Smooth muscle cell (in vitro differentiated cells): ENCODE results near the gene FBXW4. TPM values are rescaled to one million over a fixed set of nuclear protein-coding genes. Genes with fewer than 3 reads are reported as not detected.

ENCODE experiments used
- DNase-seq: peaks from one replicate; lab custom pipeline; 2025; ENCODE audit not compliant: unreplicated experiment; lab: John Stamatoyannopoulos, UW
- H2AFZ ChIP-seq: fragments of 200-600 bp; sonication (generic); 2 replicates; pipeline ENCODE4 v1.6.0; 2016; ENCODE audit warnings: antibody characterized with exemption, low read depth, mild to moderate bottlenecking
- H3F3A ChIP-seq: fragments of 200-600 bp; sonication (generic); 2 replicates; pipeline ENCODE4 v1.6.0; 2017; ENCODE audit warnings: antibody characterized with exemption, low read depth
- H3K27ac ChIP-seq: fragments of 200-600 bp; sonication (generic); 2 replicates; pipeline ENCODE4 v1.5.1; 2016; ENCODE audit warnings: low read depth, mild to moderate bottlenecking
- H3K27me3 ChIP-seq: fragments of 200-600 bp; sonication (generic); 2 replicates; pipeline ENCODE4 v1.6.1; 2016; ENCODE audit warnings: low read depth, mild to moderate bottlenecking
- H3K36me3 ChIP-seq: fragments of 200-600 bp; sonication (generic); 2 replicates; pipeline ENCODE4 v1.5.1; 2016; ENCODE audit warnings: low read depth
- H3K4me1 ChIP-seq: fragments of 200-600 bp; sonication (generic); 2 replicates; pipeline ENCODE4 v1.5.1; 2016; ENCODE audit warnings: low read depth
- H3K4me2 ChIP-seq: fragments of 200-600 bp; sonication (generic); 2 replicates; pipeline ENCODE4 v1.6.0; 2016; ENCODE audit warnings: mild to moderate bottlenecking
- H3K4me3 ChIP-seq: fragments of 200-600 bp; sonication (generic); 2 replicates; pipeline ENCODE4 v1.5.1; 2016; ENCODE audit warnings: mild to moderate bottlenecking
- H3K79me2 ChIP-seq: fragments of 200-600 bp; sonication (generic); 2 replicates; pipeline ENCODE4 v1.6.0; 2016; ENCODE audit warnings: low read depth, mild to moderate bottlenecking
- H3K9ac ChIP-seq: fragments of 200-600 bp; sonication (generic); 2 replicates; pipeline ENCODE4 v1.6.0; 2016; ENCODE audit warnings: low read depth
- H3K9me3 ChIP-seq: fragments of 200-600 bp; sonication (generic); replicated peaks from 2 replicates; pipeline ENCODE4 v1.5.1; 2016; ENCODE audit warnings: low read depth
- H4K20me1 ChIP-seq: fragments of 200-600 bp; sonication (generic); 2 replicates; pipeline ENCODE4 v1.6.0; 2016; ENCODE audit warnings: low read depth
- WGBS: methylation state at CpG from one replicate; pipeline ENCODE4 v1.1.7; 2016; ENCODE audit warnings: low lambda C conversion rate; 5-methylcytosine and 5-hydroxymethylcytosine counted together
- polyA plus RNA-seq: library from polyadenylated mRNA; unstranded; fragments of >200 nt; fragmentation: Nextera tagmentation; extraction: Ambion mirVana; gene quantifications from 2 replicates; pipeline ENCODE4 v1.2.1, GENCODE V29; 2016
- total RNA-seq: library from RNA; depleted of rRNA; stranded (reverse); fragments of >200 nt; gene quantifications from 2 replicates; pipeline ENCODE4 v1.2.3, GENCODE V29; 2014
- TF ChIP-seq, protein P1 (sequence below): fragments of 200-600 bp; sonication (generic); IDR thresholded peaks from 2 replicates; pipeline ENCODE4 v1.5.1; 2017; ENCODE audit warnings: borderline replicate concordance, mild to moderate bottlenecking, antibody characterized with exemption; ENCODE audit not compliant: insufficient read depth, poor library complexity, severe bottlenecking

The FBXW4 gene
- total and polyA plus RNA-seq, 2 experiments from 2014 or later: 7.2 to 12.1 TPM

DNA sequence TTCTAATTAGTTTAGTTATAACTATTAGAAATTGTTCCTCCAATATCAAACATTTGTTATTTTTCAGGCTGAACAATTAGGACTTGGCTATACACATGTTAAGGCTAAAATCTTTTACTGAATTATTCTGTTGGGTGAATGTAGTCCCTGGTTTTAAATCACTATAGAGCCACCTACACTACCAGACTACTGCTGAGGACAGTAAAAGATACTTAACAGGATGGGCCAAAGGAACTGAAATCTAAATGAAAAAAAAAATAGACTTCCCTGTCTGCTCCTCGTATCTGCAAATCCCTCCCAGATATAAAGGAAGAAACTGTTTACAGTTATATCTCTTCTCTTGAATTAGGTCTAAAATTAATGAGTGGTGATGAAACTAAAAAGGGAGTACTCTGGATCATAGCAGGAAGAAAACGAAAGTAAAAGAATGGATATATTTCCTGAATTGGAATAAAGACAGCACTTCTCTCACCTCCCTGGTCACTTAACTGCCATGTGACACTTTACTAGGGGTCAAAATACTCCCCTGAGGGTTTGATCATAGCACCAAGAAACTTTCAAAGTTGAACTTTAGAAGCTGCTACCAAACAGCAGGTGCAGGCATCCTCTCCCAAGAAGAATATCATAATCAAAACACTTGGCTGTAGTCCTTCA is 12.7 kb downstream of the FBXW4 start:
- no peak for DNase-seq
- no peak overlapping the region for H3K4me3 ChIP-seq
- no peak overlapping the region for H3K4me2 ChIP-seq
- TF ChIP-seq, protein P1, sequence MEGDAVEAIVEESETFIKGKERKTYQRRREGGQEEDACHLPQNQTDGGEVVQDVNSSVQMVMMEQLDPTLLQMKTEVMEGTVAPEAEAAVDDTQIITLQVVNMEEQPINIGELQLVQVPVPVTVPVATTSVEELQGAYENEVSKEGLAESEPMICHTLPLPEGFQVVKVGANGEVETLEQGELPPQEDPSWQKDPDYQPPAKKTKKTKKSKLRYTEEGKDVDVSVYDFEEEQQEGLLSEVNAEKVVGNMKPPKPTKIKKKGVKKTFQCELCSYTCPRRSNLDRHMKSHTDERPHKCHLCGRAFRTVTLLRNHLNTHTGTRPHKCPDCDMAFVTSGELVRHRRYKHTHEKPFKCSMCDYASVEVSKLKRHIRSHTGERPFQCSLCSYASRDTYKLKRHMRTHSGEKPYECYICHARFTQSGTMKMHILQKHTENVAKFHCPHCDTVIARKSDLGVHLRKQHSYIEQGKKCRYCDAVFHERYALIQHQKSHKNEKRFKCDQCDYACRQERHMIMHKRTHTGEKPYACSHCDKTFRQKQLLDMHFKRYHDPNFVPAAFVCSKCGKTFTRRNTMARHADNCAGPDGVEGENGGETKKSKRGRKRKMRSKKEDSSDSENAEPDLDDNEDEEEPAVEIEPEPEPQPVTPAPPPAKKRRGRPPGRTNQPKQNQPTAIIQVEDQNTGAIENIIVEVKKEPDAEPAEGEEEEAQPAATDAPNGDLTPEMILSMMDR: no peak
- H4K20me1 ChIP-seq: peaks cover 62% of the 10 kb centered on the region
- H3K4me1 ChIP-seq: no peaks in the 10 kb centered on the region
- no peaks in the 10 kb centered on the region for H3K27me3 ChIP-seq
- H3K36me3 ChIP-seq: peaks cover 3% of the 10 kb centered on the region
- WGBS: 63% methylated on average over 2 of the region's 2 CpGs
- H3K79me2 ChIP-seq: peaks cover 49% of the 10 kb centered on the region
- peaks cover 1% of the 10 kb centered on the region for H3K9me3 ChIP-seq
- H3K27ac ChIP-seq: no peak overlapping the region
- no peaks in the 10 kb centered on the region for H3F3A ChIP-seq
- H3K9ac ChIP-seq: no peak overlapping the region
- H2AFZ ChIP-seq: no peak overlapping the region

DNA sequence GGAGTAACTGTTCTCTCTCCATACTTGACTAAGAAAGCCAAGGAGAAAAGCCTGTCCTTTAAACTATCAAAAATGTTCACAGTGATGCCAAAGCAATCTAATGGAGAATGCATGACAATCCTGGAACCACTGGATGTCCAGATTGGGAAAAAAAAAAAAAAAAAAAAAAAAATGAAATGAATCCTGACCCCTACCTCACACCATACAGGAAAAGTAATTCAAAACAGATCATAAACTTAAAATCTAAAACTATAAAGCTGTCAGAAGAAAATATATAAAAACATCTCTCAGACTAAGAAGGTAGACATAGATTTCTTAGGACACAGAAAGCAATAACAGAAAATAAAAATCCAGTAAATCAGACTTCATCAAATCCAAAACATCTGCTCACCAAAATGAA is 18.4 kb downstream of the FBXW4 start:
- Histone ChIP-seq H2AFZ (no peak overlapping the region), H3K9ac (no peak overlapping the region), H3K27me3 (no peaks in the 10 kb centered on the region), H3K4me1 (no peaks in the 10 kb centered on the region), H3K36me3 (peaks cover 27% of the 10 kb centered on the region), H4K20me1 (peaks cover 15% of the 10 kb centered on the region), H3K79me2 (peaks cover 15% of the 10 kb centered on the region), H3K27ac (no peak overlapping the region), H3K4me2 (no peak overlapping the region), H3K9me3 (peaks cover 14% of the 10 kb centered on the region), H3K4me3 (no peak overlapping the region), H3F3A (no peaks in the 10 kb centered on the region)
- TF ChIP-seq, protein P1: no peak
- DNase-seq: no peak

DNA sequence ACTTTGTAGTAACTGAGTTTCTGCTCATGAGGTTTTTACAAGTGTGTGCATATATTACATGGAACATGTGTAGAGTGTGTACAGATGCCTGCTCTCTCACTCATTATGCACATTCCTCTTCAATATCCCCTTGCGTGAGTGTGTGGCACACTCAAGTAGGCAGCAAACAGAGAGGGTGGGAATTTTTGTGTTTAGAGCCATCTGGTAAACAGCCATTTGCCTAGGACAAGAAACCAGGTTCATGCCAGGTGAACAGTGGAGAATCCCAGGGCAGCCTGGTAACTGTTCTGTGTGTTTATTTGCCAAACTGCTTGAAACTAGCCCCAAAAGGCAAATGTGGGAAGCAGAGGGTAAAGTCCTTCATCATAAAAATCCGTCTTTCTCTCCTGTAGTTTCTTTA is 19.9 kb downstream of the FBXW4 start:
- no peak overlapping the region for H2AFZ ChIP-seq
- H4K20me1 ChIP-seq: peaks cover 5% of the 10 kb centered on the region
- H3K27me3 ChIP-seq: no peaks in the 10 kb centered on the region
- peaks cover 27% of the 10 kb centered on the region for H3K36me3 ChIP-seq
- H3K4me1 ChIP-seq: no peaks in the 10 kb centered on the region
- TF ChIP-seq, protein P1: no peak
- H3K9me3 ChIP-seq: peaks cover 14% of the 10 kb centered on the region
- no peak overlapping the region for H3K27ac ChIP-seq
- H3K79me2 ChIP-seq: peaks cover 9% of the 10 kb centered on the region
- no peak overlapping the region for H3K9ac ChIP-seq
- no peak for DNase-seq
- H3F3A ChIP-seq: no peaks in the 10 kb centered on the region
- no peak overlapping the region for H3K4me2 ChIP-seq
- 82% methylated on average over 2 of the region's 2 CpGs for WGBS
- no peak overlapping the region for H3K4me3 ChIP-seq

DNA sequence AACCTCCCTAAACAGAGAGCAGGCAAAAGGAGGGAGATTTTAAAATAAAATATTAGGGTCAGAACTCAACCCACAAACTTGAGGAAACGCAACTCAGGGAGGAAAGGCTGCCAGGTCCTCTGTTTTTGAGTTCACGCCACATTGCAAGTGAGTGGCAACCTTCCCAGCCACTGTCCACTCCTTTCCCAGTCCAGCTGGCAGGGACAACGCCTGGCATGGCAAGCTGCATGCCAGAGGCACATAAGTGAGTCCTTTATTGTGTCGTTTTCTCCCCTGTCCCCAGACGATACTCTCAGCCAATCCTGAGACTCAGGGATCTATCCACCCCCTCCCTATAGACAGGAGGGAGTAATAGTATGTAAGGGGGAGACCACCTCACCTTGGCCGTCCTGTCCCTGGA is 22.4 kb downstream of the FBXW4 start:
- Histone ChIP-seq H3F3A (no peaks in the 10 kb centered on the region), H3K79me2 (no peaks in the 10 kb centered on the region), H3K27me3 (no peaks in the 10 kb centered on the region), H2AFZ (no peak overlapping the region), H3K4me1 (peaks cover 13% of the 10 kb centered on the region), H3K9ac (no peak overlapping the region), H4K20me1 (peaks cover 5% of the 10 kb centered on the region), H3K4me3 (no peak overlapping the region), H3K27ac (no peak overlapping the region), H3K9me3 (peaks cover 14% of the 10 kb centered on the region), H3K4me2 (no peak overlapping the region), H3K36me3 (peaks cover 26% of the 10 kb centered on the region)
- no peak for DNase-seq
- WGBS: 95% methylated on average over 6 of the region's 6 CpGs
- TF ChIP-seq, protein P1: no peak
